ENCODE measurements around the gene COG2. TPM values are rescaled to one million over a fixed set of nuclear protein-coding genes. Genes with fewer than 3 reads are reported as not detected.

Gene COG2
- total and polyA plus RNA-seq, 12 donors: 12.0 to 80.1 (median 50.6) TPM

DNA sequence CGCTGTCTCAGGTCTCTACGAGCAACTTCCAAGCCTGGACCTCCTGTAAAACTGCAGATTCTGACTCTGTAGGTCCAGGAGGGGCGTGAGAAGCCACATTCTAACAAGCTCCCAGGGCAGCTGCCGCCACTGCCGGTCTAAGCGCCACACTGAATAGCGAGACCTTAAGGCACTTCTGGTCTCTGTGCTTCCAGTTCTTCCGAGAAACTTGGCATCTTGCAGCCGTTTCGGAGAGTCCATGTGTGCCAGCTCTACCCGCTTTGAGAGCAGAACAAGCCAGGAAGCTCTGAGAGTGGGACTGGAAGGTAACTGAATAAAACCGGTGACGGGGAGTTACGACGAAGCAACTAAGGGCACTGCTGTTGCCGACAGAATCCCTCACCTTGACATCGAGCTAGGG, 59.2 kb downstream of the COG2 start:
- TF ChIP-seq POLR2A (IDR thresholded peaks at IDR 0.05): no peak
- TF ChIP-seq, protein P1, sequence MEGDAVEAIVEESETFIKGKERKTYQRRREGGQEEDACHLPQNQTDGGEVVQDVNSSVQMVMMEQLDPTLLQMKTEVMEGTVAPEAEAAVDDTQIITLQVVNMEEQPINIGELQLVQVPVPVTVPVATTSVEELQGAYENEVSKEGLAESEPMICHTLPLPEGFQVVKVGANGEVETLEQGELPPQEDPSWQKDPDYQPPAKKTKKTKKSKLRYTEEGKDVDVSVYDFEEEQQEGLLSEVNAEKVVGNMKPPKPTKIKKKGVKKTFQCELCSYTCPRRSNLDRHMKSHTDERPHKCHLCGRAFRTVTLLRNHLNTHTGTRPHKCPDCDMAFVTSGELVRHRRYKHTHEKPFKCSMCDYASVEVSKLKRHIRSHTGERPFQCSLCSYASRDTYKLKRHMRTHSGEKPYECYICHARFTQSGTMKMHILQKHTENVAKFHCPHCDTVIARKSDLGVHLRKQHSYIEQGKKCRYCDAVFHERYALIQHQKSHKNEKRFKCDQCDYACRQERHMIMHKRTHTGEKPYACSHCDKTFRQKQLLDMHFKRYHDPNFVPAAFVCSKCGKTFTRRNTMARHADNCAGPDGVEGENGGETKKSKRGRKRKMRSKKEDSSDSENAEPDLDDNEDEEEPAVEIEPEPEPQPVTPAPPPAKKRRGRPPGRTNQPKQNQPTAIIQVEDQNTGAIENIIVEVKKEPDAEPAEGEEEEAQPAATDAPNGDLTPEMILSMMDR (IDR thresholded peaks at IDR 0.05): no peak
- Histone ChIP-seq H3K9me3 (replicated peaks in 1 of 3) (no peaks in the 10 kb centered on the region), H3K27me3 (no peaks in the 10 kb centered on the region), H3K4me1 (replicated peaks in 1 of 2) (no peaks in the 10 kb centered on the region), H3K36me3 (replicated peaks in 1 of 2) (no peaks in the 10 kb centered on the region), H3K27ac (no peak overlapping the region), H3K4me3 (no peak overlapping the region)
- WGBS, 4 donors: 86 to 91% (median 90%) methylated on average over 17 of the region's 17 CpGs
- DNase-seq: no peak
- intact Hi-C loops (cut with DNase I): no loop called here

DNA sequence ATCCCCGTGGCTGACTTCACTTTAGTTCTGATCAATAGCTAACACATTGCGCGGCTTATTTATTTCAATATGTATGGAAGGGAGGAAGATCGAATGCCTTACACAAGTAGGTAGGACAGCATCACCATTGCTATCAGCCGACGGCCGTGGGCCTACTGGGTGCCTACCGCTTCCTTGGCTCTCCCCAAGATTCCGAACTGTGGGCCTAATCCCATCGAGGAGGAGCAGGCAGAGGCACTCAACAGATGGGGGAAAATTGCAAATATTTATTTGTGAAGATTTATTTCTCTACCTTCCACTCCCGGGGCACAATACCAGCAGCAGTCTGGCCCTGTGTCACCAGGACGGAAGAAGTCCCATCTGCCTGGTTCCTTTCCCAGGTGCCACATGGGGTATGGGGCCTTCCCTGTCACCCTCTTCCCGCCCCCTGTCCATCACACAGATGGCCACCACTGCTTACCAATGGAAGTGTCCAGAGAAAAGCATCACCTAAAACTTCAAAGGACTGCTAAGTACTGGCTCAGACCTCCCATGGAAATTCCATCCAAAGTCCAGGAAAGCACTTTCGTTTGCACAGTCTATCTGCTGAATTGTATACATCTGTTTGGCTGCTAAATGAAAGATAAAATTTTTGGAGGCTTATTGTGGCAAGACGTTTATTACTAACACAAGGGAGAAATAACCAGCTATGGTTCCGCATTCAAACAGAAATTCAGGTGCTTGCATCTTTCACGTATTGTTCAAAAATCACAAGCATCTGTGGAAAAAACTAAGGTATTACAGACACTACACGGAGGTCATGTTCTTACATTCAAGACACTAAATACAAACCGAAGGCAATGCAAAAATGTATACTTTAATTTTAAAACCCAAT, 59.9 kb downstream of the COG2 start:
- Histone ChIP-seq H3K4me3 (no peak overlapping the region), H3K27ac (no peak overlapping the region), H3K36me3 (replicated peaks in 1 of 2) (no peaks in the 10 kb centered on the region), H3K27me3 (no peaks in the 10 kb centered on the region), H3K9me3 (replicated peaks in 1 of 3) (no peaks in the 10 kb centered on the region), H3K4me1 (replicated peaks in 1 of 2) (no peaks in the 10 kb centered on the region)
- WGBS, 4 donors: 86 to 92% (median 89%) methylated on average over 18 to 19 of the region's 19 CpGs
- intact Hi-C loops (cut with DNase I): no loop called here
- DNase-seq: no peak
- TF ChIP-seq, protein P1 (IDR thresholded peaks at IDR 0.05): no peak
- TF ChIP-seq POLR2A (IDR thresholded peaks at IDR 0.05): no peak

DNA sequence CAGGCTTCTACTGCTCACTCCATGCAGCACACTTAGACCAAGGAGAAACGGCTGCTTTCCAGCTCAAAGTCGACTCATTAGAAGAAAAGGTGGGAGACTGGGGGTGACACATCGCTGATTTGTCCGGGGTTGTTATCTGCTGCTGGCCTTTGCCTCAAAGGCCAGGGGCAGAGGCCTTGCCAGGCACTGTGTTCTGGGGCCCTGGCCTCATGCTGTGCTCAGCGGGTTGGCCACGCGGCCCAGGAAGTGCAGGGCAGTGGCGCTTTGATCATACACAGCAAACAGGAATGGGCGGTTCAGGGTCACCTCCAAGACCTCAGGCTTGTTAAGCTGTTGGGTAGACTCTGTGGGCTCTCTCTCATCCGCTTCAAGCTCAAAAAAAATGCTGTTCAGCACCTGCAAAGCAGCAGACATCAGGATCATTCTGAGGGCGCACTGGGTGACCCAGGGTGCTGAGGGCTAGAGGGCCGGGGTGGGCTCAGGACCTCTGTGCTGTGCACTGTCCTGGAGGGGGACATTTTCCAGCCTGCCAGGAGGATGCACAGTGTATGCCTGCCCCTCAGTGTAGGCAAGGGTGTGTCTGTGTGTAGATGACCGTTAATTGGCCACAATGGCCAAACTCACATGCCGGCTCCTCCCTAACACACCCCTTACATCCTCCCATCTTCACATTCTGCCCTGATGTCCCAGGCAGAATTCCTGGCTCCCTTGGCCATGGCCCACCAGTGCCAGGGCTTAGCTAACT, 60.8 kb downstream of the COG2 start:
- Histone ChIP-seq H3K27me3 (no peaks in the 10 kb centered on the region), H3K9me3 (replicated peaks in 1 of 3) (no peaks in the 10 kb centered on the region), H3K4me3 (no peak overlapping the region), H3K36me3 (replicated peaks in 1 of 2) (no peaks in the 10 kb centered on the region), H3K4me1 (replicated peaks in 1 of 2) (no peaks in the 10 kb centered on the region), H3K27ac (no peak overlapping the region)
- TF ChIP-seq POLR2A (IDR thresholded peaks at IDR 0.05): no peak
- TF ChIP-seq, protein P1 (IDR thresholded peaks at IDR 0.05): no peak
- 58 to 81% (median 75%) methylated on average over 8 to 14 of the region's 14 CpGs for WGBS, 4 donors
- intact Hi-C loops (cut with DNase I): no loop called here
- DNase-seq: peak in 3 of 7 donors; percentile 22 to 60 (median 51)

DNA sequence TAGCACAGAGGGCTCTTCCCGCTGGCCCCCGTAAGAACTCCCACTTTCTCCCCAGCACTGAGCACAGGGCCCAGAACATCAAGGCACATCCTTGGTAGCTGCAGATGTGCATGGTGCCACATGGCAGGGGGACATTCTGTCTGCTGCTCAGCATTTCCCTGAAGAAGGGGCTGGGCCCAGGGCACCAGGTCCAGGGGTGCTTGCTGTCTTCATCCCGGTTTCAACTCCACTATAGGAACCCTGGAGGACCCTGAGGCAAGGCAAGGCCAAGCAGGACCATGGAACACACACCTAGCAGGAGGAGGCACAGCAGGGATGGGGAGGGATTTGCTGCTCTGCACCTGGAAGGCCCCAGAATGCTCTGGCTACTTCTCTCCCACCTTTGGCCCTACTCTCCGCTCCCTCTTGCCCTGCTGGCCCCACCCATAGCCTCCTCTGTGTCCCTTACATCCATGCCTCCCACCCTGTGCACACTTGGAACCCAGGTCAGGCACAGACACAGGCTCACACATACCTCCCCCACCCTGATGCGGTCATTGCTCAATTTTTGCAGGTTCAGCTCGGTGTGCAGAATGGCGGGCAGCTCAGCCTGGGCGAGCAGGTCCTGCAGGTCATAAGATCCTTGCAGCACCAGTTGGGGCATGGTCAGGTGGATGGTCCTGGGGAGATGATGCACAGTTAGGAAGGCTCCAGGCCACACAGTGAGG, 61.6 kb downstream of the COG2 start:
- Histone ChIP-seq H3K36me3 (replicated peaks in 1 of 2) (no peaks in the 10 kb centered on the region), H3K27me3 (no peaks in the 10 kb centered on the region), H3K9me3 (replicated peaks in 1 of 3) (no peaks in the 10 kb centered on the region), H3K4me3 (no peak overlapping the region), H3K27ac (no peak overlapping the region), H3K4me1 (replicated peaks in 1 of 2) (no peaks in the 10 kb centered on the region)
- DNase-seq: no peak
- intact Hi-C loops (cut with DNase I): no loop called here
- WGBS, 4 donors: 90 to 97% (median 94%) methylated on average over 1 to 8 of the region's 8 CpGs
- TF ChIP-seq, protein P1 (IDR thresholded peaks at IDR 0.05): no peak
- no peak for TF ChIP-seq POLR2A (IDR thresholded peaks at IDR 0.05)
